PFSK-1 (cell line): ENCODE measurements around the gene KCNB1.
A peak's percentile ranks its signal among the peaks of the same experiment; 100 is the strongest.

ENCODE experiments used
- FOXP2 ChIP-seq: optimal IDR thresholded peaks from 2 replicates; pipeline ENCODE3; 2011; ENCODE audit warnings: borderline replicate concordance, control low read depth, inconsistent platforms; ENCODE audit not compliant: insufficient read depth; ENCODE audit errors: extremely low read length, extremely low read depth
- POLR2AphosphoS5 ChIP-seq: IDR thresholded peaks from 2 replicates; pipeline ENCODE4 v1.6.1; 2012; ENCODE audit warnings: low read depth, mild to moderate bottlenecking, control low read depth, low read length, moderate library complexity
- REST ChIP-seq, 2 experiments: IDR thresholded peaks; 2 replicates each; pipeline versions ENCODE4 v1.6.1 to v1.8.0; 2011 to 2012; ENCODE audit warnings: low read depth in 2 of 2, low read length in 2 of 2, control low read depth in 1 of 2, inconsistent platforms in 1 of 2, mild to moderate bottlenecking in 1 of 2, moderate library complexity in 1 of 2; ENCODE audit not compliant: insufficient read depth in 1 of 2
- SIN3A ChIP-seq: IDR thresholded peaks from 2 replicates; pipeline ENCODE4 v1.6.1; 2012; ENCODE audit warnings: mild to moderate bottlenecking, low read length, moderate library complexity, borderline replicate concordance; ENCODE audit not compliant: insufficient read depth
- TAF1 ChIP-seq: IDR thresholded peaks from 2 replicates; pipeline ENCODE4 v1.6.1; 2012; ENCODE audit warnings: low read length, control low read depth, borderline replicate concordance; ENCODE audit not compliant: insufficient read depth

The KCNB1 gene

GRCh38 chr20:49381558-49382493, 100.6 kb downstream of the KCNB1 start:
- TF ChIP-seq FOXP2, result no peak
- TF ChIP-seq SIN3A, result 0 out of 2 replicates have a peak, but pooled peaks have one; percentile 23
- TF ChIP-seq POLR2AphosphoS5, result no peak

- TF ChIP-seq REST (IDR thresholded peaks at IDR 0.05; ENCODE audit: insufficient read depth in 1 of 2, low read depth in 2 of 2, low read length in 2 of 2) (no peak), SIN3A (no peak), POLR2AphosphoS5 (no peak), FOXP2 (no peak), TAF1 (no peak)
Measured at GRCh38 chr20:49380337-49380780, 102.1 kb downstream of the KCNB1 start.

- no peak for TF ChIP-seq SIN3A
- no peak for TF ChIP-seq REST (IDR thresholded peaks at IDR 0.05; ENCODE audit: insufficient read depth in 1 of 2, low read depth in 2 of 2, low read length in 2 of 2)
- no peak for TF ChIP-seq FOXP2
- TF ChIP-seq POLR2AphosphoS5, result no peak
- TF ChIP-seq TAF1, result no peak
Measured at GRCh38 chr20:49379338-49379737, 103.1 kb downstream of the KCNB1 start.

GRCh38 chr20:49377326-49377725, 105.1 kb downstream of the KCNB1 start:
- TF ChIP-seq FOXP2 (no peak), SIN3A (no peak), POLR2AphosphoS5 (no peak), REST (IDR thresholded peaks at IDR 0.05; ENCODE audit: insufficient read depth in 1 of 2, low read depth in 2 of 2, low read length in 2 of 2) (no peak), TAF1 (no peak)

GRCh38 chr20:49375170-49375569, 107.3 kb downstream of the KCNB1 start:
- TF ChIP-seq REST (IDR thresholded peaks at IDR 0.05; ENCODE audit: insufficient read depth in 1 of 2, low read depth in 2 of 2, low read length in 2 of 2), result no peak
- no peak for TF ChIP-seq TAF1
- no peak for TF ChIP-seq POLR2AphosphoS5
- no peak for TF ChIP-seq SIN3A
- TF ChIP-seq FOXP2, result no peak
